Stimulated activated CD8-positive, alpha-beta memory T cell treated with anti-CD3 and anti-CD28 coated beads, Interleukin-7, amount 100 ng/mL, for 24 hours (primary cell): ENCODE results near the gene NUP155.
"Not testable (repeated sequence)": the region's sequence is repeated elsewhere in the genome, so short reads cannot be mapped to it uniquely, and the experiment has no call there.

Experiments used
- DNase-seq: peaks from one replicate; pipeline ENCODE4 v3.0.0-alpha.2; 2020; ENCODE audit warnings: low read depth

Gene NUP155

GRCh38 chr5:37370864-37371726, at the start of gene NUP155:
Gene NUP155, minus strand, starts transcription at chr5:37371106. Its CDS starts 129 bp downstream, at chr5:37370977.
- peak; percentile 81 for DNase-seq

GRCh38 chr5:37417347-37417746, 46.4 kb upstream of the NUP155 start:
- no peak for DNase-seq

GRCh38 chr5:37415456-37415855, 44.5 kb upstream of the NUP155 start:
- not testable (repeated sequence) for DNase-seq

GRCh38 chr5:37412515-37412914, 41.6 kb upstream of the NUP155 start:
- no peak for DNase-seq

GRCh38 chr5:37400501-37400900, 29.6 kb upstream of the NUP155 start:
- no peak for DNase-seq

- no peak for DNase-seq
Observed at GRCh38 chr5:37396352-37396751, 25.4 kb upstream of the NUP155 start.

- DNase-seq = no peak
Observed at GRCh38 chr5:37391591-37391990, 20.7 kb upstream of the NUP155 start.

- DNase-seq = peak; percentile 61
Observed at GRCh38 chr5:37379100-37379628, 8.3 kb upstream of the NUP155 start, which contains the start of gene WDR70. Gene WDR70, plus strand, starts transcription at chr5:37379318. Its CDS starts 50 bp downstream, at chr5:37379368.

GRCh38 chr5:37378066-37378465, 7.2 kb upstream of the NUP155 start:
- DNase-seq = not testable (repeated sequence)

- no peak for DNase-seq
Observed at GRCh38 chr5:37375091-37375490, 4.2 kb upstream of the NUP155 start.

GRCh38 chr5:37370550-37370863, 399 bp downstream of the NUP155 start:
- DNase-seq = no peak

GRCh38 chr5:37355161-37355560, 15.7 kb downstream of the NUP155 start:
- no peak for DNase-seq

GRCh38 chr5:37342741-37343140, 28.2 kb downstream of the NUP155 start:
- DNase-seq = not testable (repeated sequence)

- DNase-seq = not testable (repeated sequence)
Observed at GRCh38 chr5:37334754-37335153, 36.2 kb downstream of the NUP155 start.

GRCh38 chr5:37326536-37326935, 44.4 kb downstream of the NUP155 start:
- no peak for DNase-seq

- no peak for DNase-seq
Observed at GRCh38 chr5:37323607-37324006, 47.3 kb downstream of the NUP155 start.

GRCh38 chr5:37319037-37319782, 51.7 kb downstream of the NUP155 start:
- DNase-seq = no peak

- no peak for DNase-seq
Observed at GRCh38 chr5:37316027-37316426, 54.9 kb downstream of the NUP155 start.

GRCh38 chr5:37310360-37310759, 60.5 kb downstream of the NUP155 start:
- no peak for DNase-seq

- DNase-seq = no peak
Observed at GRCh38 chr5:37308793-37309192, 62.1 kb downstream of the NUP155 start.

- no peak for DNase-seq
Observed at GRCh38 chr5:37304888-37305287, 66.0 kb downstream of the NUP155 start.

GRCh38 chr5:37296313-37296712, 74.6 kb downstream of the NUP155 start:
- DNase-seq = not testable (repeated sequence)
